ENCODE data around the gene CHERP. TPM values are rescaled to one million over a fixed set of nuclear protein-coding genes. Genes with fewer than 3 reads are reported as not detected.

Gene CHERP
- total RNA-seq, 2 donors from 2014 or later = 4.3 to 8.0 TPM

DNA sequence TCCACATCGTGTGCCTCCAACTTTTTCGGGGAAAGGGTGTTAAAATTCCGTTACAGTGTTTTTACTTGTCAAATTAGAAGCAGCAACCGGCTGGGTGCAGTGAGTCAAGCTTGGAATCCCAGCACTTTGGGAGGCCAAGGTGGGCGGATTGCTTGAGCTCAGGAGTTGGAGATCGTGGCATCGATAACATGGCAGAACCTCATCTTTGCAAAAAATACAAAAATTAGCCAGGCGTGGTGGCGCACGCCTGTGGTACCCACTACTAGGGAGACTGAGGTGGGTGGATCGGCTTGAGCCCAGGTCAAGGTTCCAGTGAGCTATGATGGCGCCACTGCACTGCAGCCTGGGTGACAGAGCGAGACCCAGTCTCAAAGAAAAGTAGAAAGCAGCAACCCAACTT is 31.1 kb upstream of the CHERP start:
- H3K36me3 ChIP-seq = peaks cover 27% of the 10 kb centered on the region
- H3K4me3 ChIP-seq = peak overlapping the region; percentile 73 to 78
- TF ChIP-seq, protein P1, sequence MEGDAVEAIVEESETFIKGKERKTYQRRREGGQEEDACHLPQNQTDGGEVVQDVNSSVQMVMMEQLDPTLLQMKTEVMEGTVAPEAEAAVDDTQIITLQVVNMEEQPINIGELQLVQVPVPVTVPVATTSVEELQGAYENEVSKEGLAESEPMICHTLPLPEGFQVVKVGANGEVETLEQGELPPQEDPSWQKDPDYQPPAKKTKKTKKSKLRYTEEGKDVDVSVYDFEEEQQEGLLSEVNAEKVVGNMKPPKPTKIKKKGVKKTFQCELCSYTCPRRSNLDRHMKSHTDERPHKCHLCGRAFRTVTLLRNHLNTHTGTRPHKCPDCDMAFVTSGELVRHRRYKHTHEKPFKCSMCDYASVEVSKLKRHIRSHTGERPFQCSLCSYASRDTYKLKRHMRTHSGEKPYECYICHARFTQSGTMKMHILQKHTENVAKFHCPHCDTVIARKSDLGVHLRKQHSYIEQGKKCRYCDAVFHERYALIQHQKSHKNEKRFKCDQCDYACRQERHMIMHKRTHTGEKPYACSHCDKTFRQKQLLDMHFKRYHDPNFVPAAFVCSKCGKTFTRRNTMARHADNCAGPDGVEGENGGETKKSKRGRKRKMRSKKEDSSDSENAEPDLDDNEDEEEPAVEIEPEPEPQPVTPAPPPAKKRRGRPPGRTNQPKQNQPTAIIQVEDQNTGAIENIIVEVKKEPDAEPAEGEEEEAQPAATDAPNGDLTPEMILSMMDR (IDR thresholded peaks at IDR 0.05) = no peak
- no peaks in the 10 kb centered on the region for H3K27me3 ChIP-seq
- DNase-seq (ENCODE audit: low spot score) = no peak
- H3K27ac ChIP-seq = peak overlapping the region; percentile 79 to 83
- no peaks in the 10 kb centered on the region for H3K9me3 ChIP-seq
- peaks cover 0 to 37% of the 10 kb centered on the region in 2 donors for H3K4me1 ChIP-seq

DNA sequence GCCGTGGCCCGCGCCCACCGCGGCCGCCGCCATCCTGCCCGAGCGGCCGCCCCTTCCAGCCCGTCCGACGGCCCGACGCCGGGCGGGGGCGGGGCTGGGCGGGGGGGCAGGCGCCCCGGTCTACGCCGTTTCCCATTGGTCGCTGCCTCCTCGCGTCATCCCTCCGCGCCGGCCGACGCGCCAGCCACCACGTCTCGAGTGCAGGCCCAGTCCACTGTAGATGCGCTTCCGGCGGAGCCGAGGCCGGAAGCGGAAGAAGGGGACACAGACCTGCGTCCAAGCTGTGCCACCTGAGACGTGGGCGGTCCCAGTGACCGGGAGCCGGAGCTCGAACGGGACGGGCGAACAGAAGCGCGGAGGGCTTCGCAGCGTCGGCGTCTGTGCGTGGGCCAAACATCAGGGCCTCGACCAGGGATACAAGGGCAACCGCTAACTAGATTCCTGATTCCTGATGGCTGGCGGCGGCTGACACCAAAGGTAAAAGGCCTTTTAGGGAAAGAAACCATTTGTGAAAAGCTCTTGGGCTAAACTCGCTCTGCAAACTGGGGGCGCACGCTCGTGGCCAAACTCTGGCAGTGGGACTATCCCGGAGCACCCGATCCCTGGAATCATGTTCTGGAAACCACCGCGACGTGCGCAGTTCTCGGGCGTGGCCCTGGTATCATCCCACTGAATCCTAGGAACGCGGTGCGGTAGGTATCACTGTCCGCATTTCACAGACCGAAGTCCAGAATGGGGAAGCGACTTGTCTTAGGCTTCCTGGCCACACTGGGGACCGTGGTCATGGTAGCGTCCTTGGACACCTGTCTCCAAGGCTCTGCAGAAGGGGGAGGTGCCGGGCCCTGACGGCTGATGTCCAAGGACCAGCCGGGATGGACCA is 30.3 kb upstream of the CHERP start, which contains the start of gene SLC35E1:
SLC35E1 (minus strand) TSS at position 84 of the 880 bp plus-strand sequence; CDS start at position 33, 51 bp downstream.
- no peaks in the 10 kb centered on the region for H3K9me3 ChIP-seq
- H3K27me3 ChIP-seq = no peaks in the 10 kb centered on the region
- peaks cover 23% of the 10 kb centered on the region for H3K36me3 ChIP-seq
- DNase-seq (ENCODE audit: low spot score) = peak; percentile 96
- TF ChIP-seq, protein P1 (IDR thresholded peaks at IDR 0.05) = no peak
- H3K27ac ChIP-seq = peak within 1 kb of the TSS; percentile 79 to 83
- H3K4me1 ChIP-seq = peaks cover 0 to 37% of the 10 kb centered on the region in 2 donors
- H3K4me3 ChIP-seq = peak within 1 kb of the TSS; percentile 73 to 78

DNA sequence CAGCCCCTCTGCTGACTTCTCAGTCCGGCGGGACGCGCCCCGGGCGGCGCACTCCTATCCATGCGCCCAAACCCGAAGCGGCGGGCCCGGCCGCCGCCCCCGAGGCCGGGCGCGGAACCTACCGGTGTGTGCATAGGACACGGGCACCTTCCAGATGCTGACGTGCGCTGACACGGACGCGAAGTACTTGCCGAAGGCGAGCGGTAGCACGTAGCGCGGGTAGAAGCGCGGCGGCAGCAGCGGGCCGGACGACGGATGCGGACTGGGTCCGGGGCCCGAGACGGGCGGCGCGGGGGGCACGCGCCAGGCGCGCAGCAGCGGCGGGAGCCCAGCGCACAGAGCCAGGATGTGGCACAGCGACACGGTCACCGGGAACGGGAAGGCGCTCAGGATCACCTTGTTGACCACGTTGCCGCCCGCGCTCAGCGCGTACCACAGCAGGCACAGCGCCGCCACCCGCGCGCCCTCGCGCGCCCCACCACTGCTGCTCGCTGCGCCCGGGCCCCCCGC is 29.6 kb upstream of the CHERP start:
- Histone ChIP-seq H3K9me3 (no peaks in the 10 kb centered on the region), H3K4me3 (peak overlapping the region; percentile 67 to 78), H3K36me3 (peaks cover 23% of the 10 kb centered on the region), H3K27me3 (no peaks in the 10 kb centered on the region), H3K4me1 (peaks cover 0 to 32% of the 10 kb centered on the region in 2 donors), H3K27ac (peak overlapping the region; percentile 71)
- TF ChIP-seq, protein P1 (IDR thresholded peaks at IDR 0.05) = peak in 1 of 2 donors; percentile 22
- no peak for DNase-seq (ENCODE audit: low spot score)

DNA sequence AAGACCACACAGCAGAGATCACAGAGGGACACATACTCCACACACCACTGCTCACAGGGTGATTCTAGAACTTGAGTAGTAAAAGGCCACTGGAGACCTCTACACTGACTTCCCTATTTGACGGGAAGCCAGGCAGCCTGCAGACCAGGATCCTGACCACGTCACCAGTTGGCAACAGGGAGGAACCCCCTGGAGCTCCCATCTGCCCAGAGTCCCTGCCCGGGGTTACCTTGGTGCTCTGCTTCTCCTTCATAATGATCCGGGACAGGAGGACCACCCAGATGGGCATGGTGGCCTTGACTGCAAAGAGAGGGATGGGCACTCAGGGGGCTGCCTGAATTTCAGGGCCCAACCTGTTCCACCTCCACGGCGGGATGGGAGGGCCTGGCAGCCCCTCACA is 29.0 kb upstream of the CHERP start:
- DNase-seq (ENCODE audit: low spot score) = no peak
- Histone ChIP-seq H3K9me3 (no peaks in the 10 kb centered on the region), H3K4me3 (peak overlapping the region; percentile 67 to 78), H3K36me3 (peaks cover 23% of the 10 kb centered on the region), H3K27ac (peak overlapping the region; percentile 71), H3K4me1 (peaks cover 0 to 31% of the 10 kb centered on the region in 2 donors), H3K27me3 (no peaks in the 10 kb centered on the region)
- TF ChIP-seq, protein P1 (IDR thresholded peaks at IDR 0.05) = no peak

DNA sequence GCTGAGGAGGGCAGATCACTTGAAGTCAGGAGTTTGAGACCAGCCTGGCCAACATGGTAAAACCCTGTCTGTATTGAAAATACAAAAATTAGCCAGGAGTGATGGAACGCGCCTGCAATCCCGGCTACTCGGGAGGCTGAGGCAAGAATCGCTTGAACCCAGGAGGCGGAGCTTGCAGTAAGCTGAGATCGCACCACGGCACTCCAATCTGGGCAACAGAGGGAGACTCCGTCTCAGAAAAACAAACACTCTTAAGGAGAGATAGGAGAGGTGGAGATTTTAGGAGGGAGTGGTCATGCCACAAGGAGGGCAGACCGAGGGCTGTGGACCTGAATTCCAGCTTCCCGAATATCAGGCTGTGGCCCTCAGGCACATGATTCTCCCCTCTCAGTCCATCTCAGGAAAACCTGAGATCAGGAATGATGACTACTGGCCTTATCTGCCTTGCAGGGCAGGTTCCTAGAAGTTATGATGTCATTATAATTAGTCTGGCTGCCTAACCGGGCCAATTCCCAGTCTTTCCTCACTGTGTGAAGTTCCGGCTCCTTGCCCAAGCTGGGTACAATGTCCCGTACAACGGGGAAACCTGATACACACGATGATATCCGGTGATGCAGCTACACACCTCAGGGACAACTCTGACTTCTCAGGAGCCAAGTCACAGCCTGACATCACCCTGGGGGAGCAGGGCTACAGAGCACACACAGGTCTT is 27.5 kb upstream of the CHERP start:
- TF ChIP-seq, protein P1 (IDR thresholded peaks at IDR 0.05) = no peak
- DNase-seq (ENCODE audit: low spot score) = no peak
- Histone ChIP-seq H3K4me1 (peaks cover 0 to 31% of the 10 kb centered on the region in 2 donors), H3K27me3 (no peaks in the 10 kb centered on the region), H3K36me3 (peaks cover 27% of the 10 kb centered on the region), H3K27ac (no peak overlapping the region), H3K9me3 (no peaks in the 10 kb centered on the region), H3K4me3 (no peak overlapping the region)
